NCI-H2107 treated with DMSO at 0.1 percent for 48 hours (cell line): ENCODE results near the gene KCNG1.

Experiments used
- DNase-seq: peaks from one replicate; lab custom pipeline; 2025; ENCODE audit not compliant: unreplicated experiment; lab: John Stamatoyannopoulos, UW

The KCNG1 gene

DNA sequence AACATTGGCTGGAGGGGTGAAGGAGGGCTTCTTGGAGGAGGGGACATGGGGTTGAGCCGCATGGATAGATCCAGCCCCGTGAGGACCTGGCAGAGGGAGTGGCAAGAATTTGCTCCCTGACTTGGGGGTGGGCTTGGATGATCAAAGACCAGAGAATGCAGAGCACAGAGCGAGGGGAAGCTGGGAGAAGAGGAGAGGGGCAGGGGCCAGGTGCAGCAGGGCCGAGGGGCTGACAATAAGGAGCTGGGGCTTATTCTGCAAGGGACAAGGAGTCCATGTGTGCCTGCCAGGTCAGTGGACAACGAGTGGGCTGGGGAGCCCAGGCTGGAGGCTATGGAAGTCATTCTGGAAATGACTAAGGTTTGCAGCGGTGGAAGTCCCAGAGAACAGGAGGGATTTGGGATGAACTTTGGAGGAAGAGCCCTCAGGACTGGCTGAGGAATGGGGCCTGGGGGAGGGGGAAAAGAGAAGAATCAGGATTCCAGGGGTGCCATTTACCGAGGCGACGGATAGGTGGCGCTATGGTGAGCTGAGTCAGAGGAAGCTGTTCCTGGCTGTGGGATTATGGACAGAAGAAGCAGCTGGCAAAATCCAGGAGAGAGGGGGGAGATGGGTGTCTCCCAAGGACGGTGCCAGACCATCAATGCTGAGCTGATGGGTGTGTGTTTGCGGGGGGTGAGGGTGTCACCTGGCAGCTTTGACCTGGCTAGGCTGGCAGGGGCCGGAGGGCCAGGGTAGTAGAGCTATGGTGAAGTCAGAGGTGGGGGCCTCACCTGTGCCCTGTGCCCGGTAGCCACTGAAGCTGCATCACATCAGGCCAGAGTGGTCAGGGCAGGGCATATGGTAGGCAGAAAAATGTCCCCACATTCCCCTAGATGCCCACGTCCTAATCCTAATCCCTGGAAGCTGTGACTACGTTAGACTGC is 7.8 kb downstream of the KCNG1 start:
- DNase-seq: peak; percentile 1

DNA sequence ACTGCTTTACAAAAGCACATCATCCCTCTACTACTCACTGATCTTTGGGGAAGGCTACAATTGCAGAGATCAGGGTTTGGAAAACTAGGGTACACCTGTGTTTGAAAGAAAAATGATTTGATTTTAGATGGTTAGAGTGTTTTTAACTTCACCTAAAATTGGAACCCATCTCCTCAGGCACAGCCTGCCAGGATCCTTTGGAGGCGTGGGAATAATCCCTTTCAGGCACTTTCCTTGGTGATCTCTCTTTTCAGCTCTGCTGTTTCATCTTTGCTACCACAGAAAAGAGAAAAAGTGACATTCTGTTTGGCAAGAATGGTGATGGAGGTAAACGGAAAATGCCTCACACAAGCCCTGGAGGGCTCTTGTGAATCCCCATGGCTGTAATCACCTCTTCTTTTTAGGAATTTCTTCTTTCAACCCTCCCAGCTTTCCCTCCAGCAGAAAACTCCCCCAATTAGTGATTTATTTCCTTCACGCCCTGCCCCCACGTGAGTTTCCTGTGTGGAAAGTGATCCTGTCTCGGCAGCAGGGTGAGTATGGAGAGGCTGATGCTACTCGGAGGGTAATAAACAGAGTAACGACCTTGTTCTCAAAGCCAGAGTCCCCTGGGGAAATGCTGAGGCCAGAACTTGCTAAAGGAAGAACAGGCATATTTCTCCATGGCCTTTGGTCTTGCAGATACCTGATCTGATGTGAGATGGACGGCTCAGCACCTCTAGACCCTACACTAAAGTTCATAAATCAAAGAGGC is 9.2 kb downstream of the KCNG1 start:
- DNase-seq: no peak

DNA sequence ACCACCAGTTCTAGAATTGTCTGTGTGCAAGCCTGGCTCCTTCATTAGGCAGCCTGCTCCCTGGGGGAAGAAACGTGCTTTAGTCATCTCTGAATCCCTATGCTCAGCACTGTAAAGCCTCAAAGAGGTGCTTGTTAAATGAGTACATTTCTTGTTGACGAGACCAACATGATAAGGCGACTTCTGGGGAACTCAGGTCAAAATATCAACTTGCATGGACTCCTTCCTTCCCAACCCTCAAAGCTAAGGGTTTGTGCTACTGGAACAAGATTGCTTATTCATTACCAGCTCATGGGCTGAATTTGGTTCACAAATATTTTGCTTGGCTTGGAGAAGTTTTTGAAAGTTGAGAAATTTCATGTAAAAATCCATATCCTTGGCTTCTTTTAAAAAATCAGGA is 10.6 kb downstream of the KCNG1 start:
- no peak for DNase-seq

GRCh38 chr20:51011479-51011878 is 11.4 kb downstream of the KCNG1 start:
- DNase-seq: no peak

DNA sequence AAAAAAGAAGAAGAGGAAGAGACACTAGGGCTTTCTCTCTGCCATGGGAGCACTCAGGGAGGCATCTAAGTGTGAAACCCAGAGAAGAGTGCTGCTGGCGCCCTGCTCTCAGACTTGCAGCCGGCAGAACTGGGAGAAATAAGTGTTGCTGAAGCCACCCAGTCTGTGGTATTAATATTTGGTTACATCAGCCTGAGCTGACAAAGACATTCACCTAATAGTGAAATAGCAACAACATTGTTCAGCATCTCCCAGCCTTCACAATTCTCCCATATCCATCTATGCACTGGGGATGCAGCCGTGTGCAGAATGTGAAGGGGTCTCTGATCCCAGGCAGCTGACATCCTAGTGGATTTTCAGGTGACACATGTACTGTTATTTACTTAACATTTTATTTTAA is 12.0 kb downstream of the KCNG1 start:
- no peak for DNase-seq

DNA sequence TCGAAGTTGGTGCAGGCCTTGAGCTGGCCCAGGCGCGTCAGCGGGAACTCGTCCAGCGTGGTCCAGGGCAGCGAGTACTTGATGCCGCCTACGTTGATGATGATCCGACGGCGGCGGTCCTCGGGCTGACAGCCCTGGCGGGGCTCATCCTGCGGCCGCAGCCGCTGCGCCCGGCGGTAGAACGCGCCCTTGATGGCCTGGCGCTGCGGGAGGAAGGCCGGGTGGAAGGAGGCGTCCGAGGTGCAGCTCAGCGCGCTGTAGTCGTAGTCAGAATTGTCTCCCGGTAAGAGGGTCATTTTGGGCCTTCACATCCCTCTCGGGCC is 12.9 kb downstream of the KCNG1 start:
- no peak for DNase-seq

- DNase-seq: no peak
Measured at GRCh38 chr20:51009303-51010042, 13.4 kb downstream of the KCNG1 start.

DNA sequence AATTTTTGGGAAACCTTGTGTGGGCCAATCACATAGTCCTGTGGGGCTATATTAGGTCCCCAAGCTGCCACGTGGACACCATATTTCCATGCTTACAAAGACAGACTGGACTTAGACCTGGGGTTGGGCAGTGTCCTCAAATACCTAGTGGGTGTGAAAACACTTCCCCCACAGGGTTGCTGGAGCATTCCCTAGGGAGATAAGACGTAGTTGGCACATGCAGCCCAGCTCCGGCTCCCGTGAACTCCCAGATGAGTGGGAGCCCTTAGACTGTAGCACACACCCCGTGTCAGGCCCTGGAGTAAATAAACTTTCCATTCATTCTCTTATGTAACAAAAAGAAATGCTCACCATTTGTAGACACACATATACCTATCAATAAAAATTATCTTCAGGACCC is 14.2 kb downstream of the KCNG1 start:
- no peak for DNase-seq

DNA sequence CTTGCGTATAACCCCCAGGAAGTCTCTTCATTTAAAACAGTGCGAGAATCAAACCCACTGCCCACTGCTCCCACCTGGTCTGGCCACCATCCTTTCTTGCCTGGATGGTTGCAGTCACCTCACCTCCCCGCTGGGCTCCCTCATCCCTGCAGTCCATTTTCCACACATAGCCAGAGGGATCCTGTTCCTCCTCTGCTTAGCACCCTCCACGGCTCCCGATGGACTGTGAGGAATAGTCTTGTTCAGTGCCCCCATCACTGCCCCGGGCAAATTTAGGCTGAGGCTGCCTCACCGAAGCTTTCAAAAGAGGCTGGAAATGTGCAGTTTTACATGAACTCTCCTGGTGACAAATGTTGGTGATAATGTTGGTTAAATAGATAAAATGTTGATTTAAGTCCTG is 17.7 kb downstream of the KCNG1 start:
- no peak for DNase-seq

DNA sequence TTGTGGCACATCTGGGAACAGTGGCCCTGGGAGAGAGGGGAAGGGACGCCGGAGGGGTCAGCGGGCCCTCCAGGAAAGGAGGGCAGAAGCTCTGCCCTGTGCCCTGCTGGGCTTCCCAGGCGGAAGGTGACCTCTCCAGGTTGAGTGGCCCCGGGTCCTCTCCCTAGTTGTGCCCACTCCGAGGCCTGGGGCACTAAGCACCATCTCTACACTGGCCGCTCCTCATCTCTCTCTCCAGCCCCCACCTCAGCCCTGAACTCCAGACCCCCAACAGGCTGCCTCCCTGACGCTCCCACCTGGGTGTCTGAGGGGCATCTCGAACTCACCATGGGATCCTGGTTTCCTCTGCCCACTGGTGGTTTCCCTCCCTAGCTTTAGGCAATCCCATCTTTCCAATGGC is 18.1 kb downstream of the KCNG1 start:
- DNase-seq: no peak

DNA sequence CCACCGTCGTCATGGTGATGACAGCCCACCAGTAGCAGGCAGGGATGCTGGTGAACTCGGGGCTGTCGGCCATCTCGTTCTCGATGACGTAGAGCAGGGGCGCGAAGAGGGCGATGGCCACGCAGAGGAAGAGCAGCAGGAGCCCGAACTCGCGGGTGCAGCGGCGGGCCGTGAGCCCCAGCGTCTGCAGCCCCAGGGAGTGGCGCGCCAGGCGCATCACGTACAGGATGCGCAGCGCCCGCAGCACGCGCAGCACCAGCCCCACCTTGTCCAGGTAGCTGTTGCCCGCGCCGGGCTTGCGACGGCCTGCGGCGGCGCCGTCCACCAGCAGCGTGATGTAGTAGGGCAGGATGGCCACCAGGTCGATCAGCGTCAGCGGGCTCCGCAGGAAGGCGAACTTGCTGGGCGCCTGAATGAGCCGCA is 18.6 kb downstream of the KCNG1 start:
- DNase-seq: no peak

- no peak for DNase-seq
Measured at GRCh38 chr20:51003753-51004152, 19.2 kb downstream of the KCNG1 start.

- no peak for DNase-seq
Measured at GRCh38 chr20:51002633-51003032, 20.3 kb downstream of the KCNG1 start.

GRCh38 chr20:51001430-51002265 is 21.3 kb downstream of the KCNG1 start:
- no peak for DNase-seq

DNA sequence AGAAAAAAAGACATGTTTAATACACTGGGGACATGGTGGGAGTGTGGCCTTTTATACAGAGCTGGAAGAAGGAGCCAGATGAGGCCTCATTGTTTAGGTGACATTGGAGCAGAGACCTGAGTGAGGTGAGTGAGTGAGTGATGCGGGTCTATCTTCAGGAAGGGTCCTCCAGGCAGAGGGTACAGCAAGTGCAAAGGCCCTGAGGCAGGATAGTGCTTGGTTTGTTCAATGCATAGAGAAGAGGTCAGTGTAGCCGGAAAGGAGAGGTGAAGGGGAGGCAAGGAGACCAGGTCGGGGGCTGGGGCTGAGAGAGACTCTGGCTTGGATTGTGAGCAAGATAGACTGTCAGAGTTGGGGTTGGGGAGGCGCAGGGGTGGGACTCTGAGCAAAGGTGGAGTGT is 23.6 kb downstream of the KCNG1 start:
- DNase-seq: no peak

DNA sequence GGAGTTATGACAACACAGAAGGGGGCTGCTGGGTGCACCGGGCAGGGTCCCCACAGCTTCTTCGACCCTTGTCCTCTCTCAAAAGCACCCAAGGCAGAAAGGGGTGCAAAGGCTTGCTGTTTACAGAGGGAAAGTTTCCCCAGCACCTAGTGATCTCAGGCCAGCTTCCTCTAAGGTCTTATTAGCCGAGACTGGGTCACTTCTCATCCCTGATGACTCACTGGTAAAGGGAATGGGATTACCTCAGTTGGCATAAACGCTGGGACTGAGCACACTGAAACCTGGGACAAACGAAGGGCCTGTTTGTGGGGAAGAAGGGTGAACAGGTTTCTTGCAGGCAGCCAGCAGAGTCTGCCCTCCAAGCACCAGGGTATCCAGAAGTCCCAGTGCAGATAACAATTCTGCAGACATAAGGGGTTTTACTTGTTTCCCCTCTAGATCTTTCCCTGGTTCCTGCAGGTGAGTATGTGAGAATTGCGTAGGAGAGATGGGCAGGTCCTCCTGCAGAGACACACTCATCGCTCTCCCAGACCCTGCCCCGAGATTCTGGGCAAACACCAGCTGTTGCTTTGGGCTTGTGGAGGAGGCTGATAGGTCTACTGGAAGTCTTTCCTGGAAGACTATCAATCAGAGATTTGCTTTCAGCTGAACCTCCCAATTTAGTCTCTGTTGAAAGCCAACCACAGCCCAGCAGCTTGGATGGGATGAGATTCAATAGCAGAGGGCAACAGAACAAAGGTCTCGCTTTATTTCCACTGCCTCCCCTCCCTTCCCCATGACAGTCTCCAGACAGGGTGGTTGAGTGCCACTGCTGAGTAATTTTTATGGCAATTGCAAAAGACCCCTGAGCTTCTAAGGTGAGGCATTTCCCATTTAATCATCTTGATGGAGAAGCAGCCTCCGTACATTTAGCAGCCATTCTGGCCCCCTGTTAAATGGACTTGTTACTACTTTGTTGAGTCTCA is 25.7 kb downstream of the KCNG1 start:
- DNase-seq: no peak

DNA sequence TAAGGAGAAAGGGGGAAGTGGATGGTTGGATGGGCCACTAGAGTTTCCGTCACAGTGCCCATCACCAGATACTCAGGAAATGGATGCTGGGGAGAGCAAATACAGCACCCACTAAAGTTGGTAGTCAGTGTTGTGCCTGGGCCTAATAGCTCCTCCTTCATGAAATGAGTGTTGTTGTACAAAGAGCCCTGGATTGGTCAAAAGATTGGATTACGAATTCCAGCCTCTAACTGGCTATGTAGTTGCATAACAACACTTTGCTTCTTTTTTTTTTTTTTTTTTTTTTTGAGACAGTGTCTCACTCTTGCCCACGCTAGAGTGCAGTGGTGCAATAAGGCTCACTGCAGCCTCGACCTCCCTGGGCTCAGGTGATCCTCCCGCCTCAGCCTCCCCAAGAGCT is 27.4 kb downstream of the KCNG1 start:
- no peak for DNase-seq

- DNase-seq: no peak
Measured at GRCh38 chr20:50993876-50994275, 29.0 kb downstream of the KCNG1 start.

DNA sequence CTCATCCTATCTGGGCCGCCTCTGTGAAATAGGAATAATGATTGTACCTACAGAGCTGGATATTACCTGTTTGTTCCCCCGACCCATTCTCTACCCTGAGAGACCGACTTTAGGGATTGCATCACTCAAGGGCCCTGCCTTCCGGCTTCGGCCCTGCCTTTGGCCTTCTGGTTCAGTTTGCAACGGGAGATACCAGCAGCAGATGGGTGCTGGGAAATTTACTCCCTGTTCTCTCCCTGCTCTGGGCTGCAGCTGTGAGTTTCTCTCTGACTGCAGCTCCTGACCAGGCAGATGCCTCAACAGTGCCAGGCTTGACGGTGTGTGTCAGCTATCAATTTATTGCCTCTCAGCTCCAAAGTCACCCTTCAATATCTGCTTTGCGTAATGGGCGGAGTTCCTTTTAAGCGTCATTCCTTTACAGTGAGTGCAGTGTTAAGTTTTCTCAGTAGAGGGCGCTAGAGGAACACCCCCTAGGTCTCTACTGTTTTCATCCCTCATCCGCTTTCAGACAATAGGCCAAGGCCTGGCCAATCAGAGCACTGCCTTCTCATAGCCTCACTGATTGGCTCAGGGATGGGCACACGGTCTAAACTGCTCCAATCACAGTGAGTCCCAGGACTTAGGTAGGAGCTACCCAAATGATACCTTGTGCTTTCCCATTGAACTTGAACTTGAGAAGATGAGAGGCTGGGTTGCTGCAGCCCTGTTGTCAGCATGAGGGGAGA is 30.0 kb downstream of the KCNG1 start:
- peak; percentile 60 for DNase-seq
